Karpas-422 (cell line): ENCODE results near the gene PKIB. TPM values are rescaled to one million over a fixed set of nuclear protein-coding genes. Genes with fewer than 3 reads are reported as not detected.

Experiments
- DNase-seq: peaks from one replicate; pipeline ENCODE4 v3.0.0-alpha.2; 2015
- H2AFZ ChIP-seq: fragments of 200-600 bp; sonication (generic); 2 replicates; pipeline ENCODE4 v1.6.1; 2014; ENCODE audit warnings: antibody characterized with exemption, low read length, mixed read lengths
- H3K27ac ChIP-seq: fragments of 200-600 bp; sonication (generic); 2 replicates; pipeline ENCODE4 v1.5.1; 2014; ENCODE audit warnings: mild to moderate bottlenecking, low read length, moderate library complexity
- H3K27me3 ChIP-seq: fragments of 200-600 bp; sonication (generic); 2 replicates; pipeline ENCODE4 v1.6.1; 2014; ENCODE audit warnings: low read length, mixed read lengths
- H3K36me3 ChIP-seq: fragments of 200-600 bp; sonication (generic); 2 replicates; pipeline ENCODE4 v1.6.1; 2014; ENCODE audit warnings: low read length, mixed read lengths; ENCODE audit not compliant: insufficient read depth
- H3K4me1 ChIP-seq: fragments of 200-600 bp; sonication (generic); 2 replicates; pipeline ENCODE4 v1.6.1; 2014; ENCODE audit warnings: mild to moderate bottlenecking, low read length, mixed read lengths
- H3K4me2 ChIP-seq: fragments of 200-600 bp; sonication (generic); 2 replicates; pipeline ENCODE4 v1.6.1; 2014; ENCODE audit warnings: low read length, low read depth, mild to moderate bottlenecking; ENCODE audit not compliant: poor library complexity, severe bottlenecking
- H3K4me3 ChIP-seq: fragments of 200-600 bp; sonication (generic); 2 replicates; pipeline ENCODE4 v1.5.1; 2014; ENCODE audit warnings: mild to moderate bottlenecking, antibody characterized with exemption, low read length, mixed read lengths
- H3K79me2 ChIP-seq: fragments of 200-600 bp; sonication (generic); 2 replicates; pipeline ENCODE4 v1.6.1; 2014; ENCODE audit warnings: mild to moderate bottlenecking, low read length, mixed read lengths
- H3K9ac ChIP-seq: fragments of 200-600 bp; sonication (generic); 2 replicates; pipeline ENCODE4 v1.6.0; 2014; ENCODE audit warnings: low read length
- H3K9me2 ChIP-seq: fragments of 200-600 bp; sonication (generic), shearing (Covaris generic); replicated peaks from 2 replicates; pipeline ENCODE4 v1.6.0; 2014; ENCODE audit warnings: mild to moderate bottlenecking, low read length, moderate library complexity; ENCODE audit not compliant: insufficient read depth
- H3K9me3 ChIP-seq: fragments of 300-700, 200-600 bp; sonication (generic); 2 replicates; pipeline ENCODE4 v1.6.1; 2014; ENCODE audit warnings: low read length, mixed read lengths
- H4K20me1 ChIP-seq: fragments of 200-600 bp; sonication (generic); 2 replicates; pipeline ENCODE4 v1.6.1; 2014; ENCODE audit warnings: mild to moderate bottlenecking, antibody characterized with exemption, low read length, low read depth; ENCODE audit not compliant: insufficient read depth
- total RNA-seq: library from RNA; depleted of rRNA; stranded (reverse); fragments of >200 nt; shearing (Covaris generic); gene quantifications from 2 replicates; pipeline ENCODE4 v1.2.3, GENCODE V29; 2014; ENCODE audit warnings: low replicate concordance

PKIB gene
- total RNA-seq, 1 experiment from 2014 or later: 1.7 TPM

DNA sequence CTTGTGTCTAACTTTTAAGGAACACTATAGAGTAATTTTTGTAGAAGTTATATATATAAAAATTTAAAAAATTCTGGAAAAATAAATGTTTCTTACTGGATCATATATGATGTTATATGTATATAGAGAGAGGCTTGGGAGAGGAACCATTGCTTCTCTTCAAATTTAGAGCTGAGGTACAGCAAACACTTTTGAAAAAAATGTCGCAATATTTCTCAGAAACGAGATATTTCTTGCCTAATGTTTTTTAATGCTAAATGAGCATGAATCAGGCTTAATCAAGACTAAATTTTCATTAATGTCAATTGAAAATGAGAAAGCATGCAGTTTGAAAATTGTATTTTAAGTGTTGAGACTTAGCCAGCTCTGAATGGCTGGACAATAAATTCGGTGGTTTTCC, 2.6 kb downstream of the PKIB start:
- Histone ChIP-seq H3K9me2 (no peaks in the 10 kb centered on the region), H4K20me1 (no peaks in the 10 kb centered on the region), H3K9me3 (no peaks in the 10 kb centered on the region), H3K4me2 (no peak overlapping the region), H3K4me3 (no peak overlapping the region), H3K27me3 (no peaks in the 10 kb centered on the region), H3K79me2 (no peaks in the 10 kb centered on the region), H3K36me3 (no peaks in the 10 kb centered on the region), H3K9ac (no peak overlapping the region), H3K4me1 (no peaks in the 10 kb centered on the region), H3K27ac (no peak overlapping the region), H2AFZ (no peak overlapping the region)
- DNase-seq: no peak

- no peak overlapping the region for H3K4me2 ChIP-seq
- no peaks in the 10 kb centered on the region for H3K9me3 ChIP-seq
- no peak overlapping the region for H2AFZ ChIP-seq
- no peak overlapping the region for H3K9ac ChIP-seq
- H3K9me2 ChIP-seq: no peaks in the 10 kb centered on the region
- no peaks in the 10 kb centered on the region for H3K36me3 ChIP-seq
- H4K20me1 ChIP-seq: no peaks in the 10 kb centered on the region
- no peak for DNase-seq
- no peaks in the 10 kb centered on the region for H3K27me3 ChIP-seq
- no peaks in the 10 kb centered on the region for H3K79me2 ChIP-seq
- H3K4me1 ChIP-seq: no peaks in the 10 kb centered on the region
- no peak overlapping the region for H3K27ac ChIP-seq
- H3K4me3 ChIP-seq: no peak overlapping the region
These were observed 4.1 kb downstream of the PKIB start for GRCh38 chr6:122614303-122614702.

- no peak for DNase-seq
- Histone ChIP-seq H3K36me3 (no peaks in the 10 kb centered on the region), H3K9me2 (no peaks in the 10 kb centered on the region), H3K9me3 (no peaks in the 10 kb centered on the region), H3K79me2 (no peaks in the 10 kb centered on the region), H3K27me3 (no peaks in the 10 kb centered on the region), H3K4me1 (no peaks in the 10 kb centered on the region), H3K4me3 (no peak overlapping the region), H3K4me2 (no peak overlapping the region), H3K27ac (no peak overlapping the region), H3K9ac (no peak overlapping the region), H4K20me1 (no peaks in the 10 kb centered on the region), H2AFZ (no peak overlapping the region)
These were observed 5.2 kb downstream of the PKIB start for GRCh38 chr6:122615409-122615808.

GRCh38 chr6:122616877-122617276, 6.7 kb downstream of the PKIB start:
- Histone ChIP-seq H3K9me3 (no peaks in the 10 kb centered on the region), H3K4me1 (no peaks in the 10 kb centered on the region), H3K79me2 (no peaks in the 10 kb centered on the region), H3K27ac (no peak overlapping the region), H3K9ac (no peak overlapping the region), H4K20me1 (no peaks in the 10 kb centered on the region), H2AFZ (no peak overlapping the region), H3K27me3 (no peaks in the 10 kb centered on the region), H3K9me2 (no peaks in the 10 kb centered on the region), H3K4me3 (no peak overlapping the region), H3K4me2 (no peak overlapping the region), H3K36me3 (no peaks in the 10 kb centered on the region)
- DNase-seq: no peak

DNA sequence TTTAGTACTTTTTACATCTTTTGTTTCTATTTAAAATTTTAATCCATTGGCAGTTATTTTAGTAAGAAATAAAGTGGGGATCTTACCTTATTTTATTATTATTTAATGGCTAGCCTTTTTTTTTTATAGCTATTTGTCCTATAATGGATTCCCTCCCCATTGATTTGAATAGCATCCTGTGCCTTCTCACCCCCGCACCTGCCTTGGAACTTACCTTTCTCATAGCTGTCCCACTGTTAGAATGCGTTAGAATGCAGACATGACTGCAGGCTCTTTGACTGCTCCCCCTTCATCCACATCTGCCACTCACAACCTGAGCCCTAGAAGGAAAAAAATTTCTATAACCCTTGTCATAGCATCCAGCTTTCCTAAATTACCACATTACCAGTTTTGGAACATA, 9.1 kb downstream of the PKIB start:
- H2AFZ ChIP-seq: no peak overlapping the region
- no peaks in the 10 kb centered on the region for H3K9me2 ChIP-seq
- DNase-seq: no peak
- no peaks in the 10 kb centered on the region for H3K4me1 ChIP-seq
- H4K20me1 ChIP-seq: no peaks in the 10 kb centered on the region
- no peak overlapping the region for H3K4me3 ChIP-seq
- H3K36me3 ChIP-seq: no peaks in the 10 kb centered on the region
- H3K9me3 ChIP-seq: no peaks in the 10 kb centered on the region
- no peaks in the 10 kb centered on the region for H3K27me3 ChIP-seq
- H3K79me2 ChIP-seq: no peaks in the 10 kb centered on the region
- H3K27ac ChIP-seq: no peak overlapping the region
- H3K9ac ChIP-seq: no peak overlapping the region
- H3K4me2 ChIP-seq: no peak overlapping the region

DNA sequence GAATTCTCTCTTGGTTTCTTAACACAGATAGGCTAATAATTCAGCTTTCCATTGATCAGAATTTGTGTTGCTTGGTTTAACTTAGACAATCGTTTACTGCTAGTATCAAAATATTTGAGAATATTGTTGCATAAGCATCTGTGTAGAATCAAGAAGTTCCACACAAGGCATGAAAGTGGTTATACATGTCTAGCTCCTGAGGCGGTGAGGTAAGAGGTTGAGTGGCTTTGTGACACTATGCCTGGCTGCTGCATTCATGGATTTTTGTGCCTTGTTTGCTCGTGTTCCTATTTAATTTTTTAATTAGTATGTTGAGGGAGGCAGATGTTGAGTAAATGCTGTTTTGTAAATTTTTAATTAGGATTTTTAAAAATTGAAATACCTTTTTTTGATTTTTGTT, 10.2 kb downstream of the PKIB start:
- no peaks in the 10 kb centered on the region for H3K27me3 ChIP-seq
- no peaks in the 10 kb centered on the region for H4K20me1 ChIP-seq
- no peak for DNase-seq
- no peaks in the 10 kb centered on the region for H3K36me3 ChIP-seq
- H3K9me2 ChIP-seq: no peaks in the 10 kb centered on the region
- H3K9ac ChIP-seq: no peak overlapping the region
- H3K4me3 ChIP-seq: no peak overlapping the region
- H3K27ac ChIP-seq: no peak overlapping the region
- H3K4me1 ChIP-seq: no peaks in the 10 kb centered on the region
- no peak overlapping the region for H2AFZ ChIP-seq
- H3K4me2 ChIP-seq: no peak overlapping the region
- H3K79me2 ChIP-seq: no peaks in the 10 kb centered on the region
- H3K9me3 ChIP-seq: no peaks in the 10 kb centered on the region

DNA sequence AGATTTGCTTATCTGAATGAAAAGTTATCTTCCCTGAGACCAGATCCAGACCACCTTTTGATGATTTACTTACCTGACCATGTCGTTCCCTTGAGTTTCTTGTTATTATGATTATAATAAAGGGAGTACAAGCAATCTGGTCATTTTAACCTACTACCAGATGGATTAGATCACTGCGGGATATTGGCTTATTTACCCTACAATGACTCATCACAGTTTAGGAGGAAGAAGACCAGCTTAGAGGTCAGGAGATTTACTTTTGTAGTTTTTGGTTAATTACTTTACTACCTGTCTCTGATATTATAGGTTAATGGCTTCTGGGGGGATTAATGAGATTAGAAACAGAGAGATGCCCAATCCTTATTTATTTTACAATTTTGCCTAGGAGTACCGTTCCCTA, 10.7 kb downstream of the PKIB start:
- no peak for DNase-seq
- H3K9me2 ChIP-seq: no peaks in the 10 kb centered on the region
- no peak overlapping the region for H3K9ac ChIP-seq
- H3K27ac ChIP-seq: no peak overlapping the region
- no peak overlapping the region for H3K4me3 ChIP-seq
- H3K4me2 ChIP-seq: no peak overlapping the region
- no peaks in the 10 kb centered on the region for H3K79me2 ChIP-seq
- H3K27me3 ChIP-seq: no peaks in the 10 kb centered on the region
- no peaks in the 10 kb centered on the region for H3K9me3 ChIP-seq
- no peak overlapping the region for H2AFZ ChIP-seq
- H3K4me1 ChIP-seq: no peaks in the 10 kb centered on the region
- no peaks in the 10 kb centered on the region for H3K36me3 ChIP-seq
- H4K20me1 ChIP-seq: no peaks in the 10 kb centered on the region

- DNase-seq: no peak
- no peak overlapping the region for H3K4me2 ChIP-seq
These were observed 11.4 kb downstream of the PKIB start for GRCh38 chr6:122621638-122622037.

GRCh38 chr6:122622479-122622878, 12.3 kb downstream of the PKIB start:
- H3K36me3 ChIP-seq: no peaks in the 10 kb centered on the region
- H3K4me2 ChIP-seq: no peak overlapping the region
- H3K9ac ChIP-seq: no peak overlapping the region
- DNase-seq: no peak
- no peak overlapping the region for H2AFZ ChIP-seq
- no peak overlapping the region for H3K27ac ChIP-seq
- H3K9me3 ChIP-seq: no peaks in the 10 kb centered on the region
- no peaks in the 10 kb centered on the region for H3K79me2 ChIP-seq
- H3K4me3 ChIP-seq: no peak overlapping the region
- no peaks in the 10 kb centered on the region for H4K20me1 ChIP-seq
- no peaks in the 10 kb centered on the region for H3K27me3 ChIP-seq
- no peaks in the 10 kb centered on the region for H3K4me1 ChIP-seq
- no peaks in the 10 kb centered on the region for H3K9me2 ChIP-seq

More at GRCh38 chr6:122621638-122622037, 11.4 kb downstream of the PKIB start:
- Histone ChIP-seq H3K4me3 (no peak overlapping the region), H4K20me1 (no peaks in the 10 kb centered on the region), H3K9me3 (no peaks in the 10 kb centered on the region), H3K27me3 (no peaks in the 10 kb centered on the region), H3K27ac (no peak overlapping the region), H3K9me2 (no peaks in the 10 kb centered on the region), H3K79me2 (no peaks in the 10 kb centered on the region), H2AFZ (no peak overlapping the region), H3K4me1 (no peaks in the 10 kb centered on the region), H3K36me3 (no peaks in the 10 kb centered on the region), H3K9ac (no peak overlapping the region)
